SK-N-SH treated with all-trans-retinoic acid at 6 μM for 48 hours (cell line): ENCODE measurements around the gene CCSER1.

Experiments
- ATAC-seq: fragments of 200-7000 bp; cut with Tn5 transposase; 3 replicates; pipeline ENCODE4 v1.9.1; 2020; ENCODE audit warnings: mild to moderate bottlenecking, moderate library complexity
- ARNTL ChIP-seq: fragments of 450-650 bp; formaldehyde crosslinking; IDR thresholded peaks from 2 replicates; pipeline ENCODE4 v1.5.0; 2020; ENCODE audit warnings: low read depth, mild to moderate bottlenecking, moderate library complexity, borderline replicate concordance
- BACH2 ChIP-seq: fragments of 250-450 bp; sonication (Bioruptor Pico); IDR thresholded peaks from 2 replicates; pipeline ENCODE4 v1.9.0; 2021; ENCODE audit warnings: mild to moderate bottlenecking, borderline replicate concordance
- CSDC2 ChIP-seq: fragments of 250-450 bp; sonication (Bioruptor Pico); IDR thresholded peaks from 2 replicates; pipeline ENCODE4 v1.5.0; 2020; ENCODE audit warnings: mild to moderate bottlenecking, moderate library complexity
- ESRRG ChIP-seq: fragments of 250-450 bp; sonication (Bioruptor Pico); IDR thresholded peaks from 2 replicates; pipeline ENCODE4 v1.6.1; 2021; ENCODE audit warnings: mild to moderate bottlenecking
- GLIS3 ChIP-seq: fragments of 250-450 bp; sonication (Bioruptor Pico); IDR thresholded peaks from 2 replicates; pipeline ENCODE4 v1.5.0; 2020; ENCODE audit warnings: mild to moderate bottlenecking, moderate library complexity
- ISL1 ChIP-seq: fragments of 250-450 bp; sonication (Bioruptor Pico); IDR thresholded peaks from 2 replicates; pipeline ENCODE4 v2.1.2; 2022; ENCODE audit warnings: mild to moderate bottlenecking, moderate library complexity
- OSR1 ChIP-seq: fragments of 250-450 bp; sonication (Bioruptor Pico); IDR thresholded peaks from 2 replicates; pipeline ENCODE4 v1.8.0; 2022; ENCODE audit warnings: moderate library complexity, mild to moderate bottlenecking, inconsistent platforms
- RARB ChIP-seq: fragments of 250-450 bp; sonication (Bioruptor Pico); IDR thresholded peaks from 2 replicates; pipeline ENCODE4 v1.8.0; 2021; ENCODE audit warnings: mild to moderate bottlenecking, moderate library complexity
- SNAI2 ChIP-seq: fragments of 250-450 bp; sonication (Bioruptor Pico); IDR thresholded peaks from 2 replicates; pipeline ENCODE4 v1.5.0; 2020; ENCODE audit warnings: mild to moderate bottlenecking, moderate library complexity
- TCF4 ChIP-seq: fragments of 250-450 bp; sonication (Bioruptor Pico); IDR thresholded peaks from 2 replicates; pipeline ENCODE4 v1.8.0; 2021; ENCODE audit warnings: mild to moderate bottlenecking, moderate library complexity, borderline replicate concordance
- TOX ChIP-seq: fragments of 250-450 bp; sonication (Bioruptor Pico); IDR thresholded peaks from 2 replicates; pipeline ENCODE4 v1.8.0; 2021; ENCODE audit warnings: mild to moderate bottlenecking, moderate library complexity, borderline replicate concordance
- ZC3H10 ChIP-seq: fragments of 250-450 bp; sonication (Bioruptor Pico); IDR thresholded peaks from 2 replicates; pipeline ENCODE4 v1.5.1; 2021; ENCODE audit warnings: mild to moderate bottlenecking, moderate library complexity
- ZFP3 ChIP-seq: fragments of 250-450 bp; sonication (Bioruptor Pico); IDR thresholded peaks from 2 replicates; pipeline ENCODE4 v1.5.0; 2020; ENCODE audit warnings: mild to moderate bottlenecking, moderate library complexity
- ZFP30 ChIP-seq: fragments of 450-650 bp; formaldehyde crosslinking; IDR thresholded peaks from 2 replicates; pipeline ENCODE4 v1.5.0; 2022; ENCODE audit warnings: mild to moderate bottlenecking, moderate library complexity
- ZNF565 ChIP-seq: fragments of 450-650 bp; formaldehyde crosslinking; conservative IDR thresholded peaks from 2 replicates; pipeline ENCODE4 v1.5.0; 2020; ENCODE audit warnings: low read depth, mild to moderate bottlenecking, moderate library complexity
- ZNF70 ChIP-seq: fragments of 450-650 bp; formaldehyde crosslinking; IDR thresholded peaks from 2 replicates; pipeline ENCODE4 v1.5.0; 2020; ENCODE audit warnings: mild to moderate bottlenecking, moderate library complexity
- ZNF8 ChIP-seq: fragments of 450-650 bp; formaldehyde crosslinking; IDR thresholded peaks from 2 replicates; pipeline ENCODE4 v1.5.0; 2020; ENCODE audit warnings: mild to moderate bottlenecking, moderate library complexity
- TF ChIP-seq, protein P1 (sequence below): fragments of 250-450 bp; sonication (Bioruptor Pico); IDR thresholded peaks from 2 replicates; pipeline ENCODE4 v1.5.1; 2021; ENCODE audit warnings: mild to moderate bottlenecking, moderate library complexity
- TF ChIP-seq, protein P2 (sequence below): fragments of 250-450 bp; sonication (Bioruptor Pico); IDR thresholded peaks from 2 replicates; pipeline ENCODE4 v1.8.0; 2020; ENCODE audit warnings: mild to moderate bottlenecking, moderate library complexity, borderline replicate concordance
- TF ChIP-seq, protein P3 (sequence below): fragments of 250-450 bp; sonication (Bioruptor Pico); IDR thresholded peaks from 2 replicates; pipeline ENCODE4 v1.5.0; 2020; ENCODE audit warnings: mild to moderate bottlenecking, moderate library complexity
- TF ChIP-seq, protein P4 (sequence below): fragments of 250-450 bp; sonication (Bioruptor Pico); IDR thresholded peaks from 2 replicates; pipeline ENCODE4 v1.5.1; 2020; ENCODE audit warnings: low read depth, mild to moderate bottlenecking, moderate library complexity
- TF ChIP-seq, protein P5 (sequence below): fragments of 250-450 bp; sonication (Bioruptor Pico); IDR thresholded peaks from 2 replicates; pipeline ENCODE4 v1.8.0; 2021; ENCODE audit warnings: low read depth, mild to moderate bottlenecking, moderate library complexity, borderline replicate concordance

The CCSER1 gene

DNA sequence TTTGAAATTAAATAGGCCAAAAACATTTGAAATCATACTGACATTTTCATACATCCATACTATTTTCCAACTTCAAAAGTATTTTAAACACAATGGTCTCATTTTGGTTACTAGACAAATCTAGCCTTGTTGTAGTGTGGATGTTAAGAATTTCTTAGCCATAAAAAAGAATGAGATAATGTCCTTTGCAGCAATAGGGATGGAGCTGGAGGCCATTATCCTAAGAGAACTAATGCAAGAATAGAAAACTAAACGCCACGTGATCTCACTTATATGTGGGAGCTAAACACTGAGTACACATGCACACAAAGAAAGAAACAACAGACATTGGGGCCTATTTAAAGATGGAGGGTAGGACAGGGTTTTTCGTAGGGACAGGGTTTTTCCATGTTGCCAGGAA lies 153.8 kb downstream of the CCSER1 start:
- ATAC-seq, result no peak
- TF ChIP-seq RARB (CRISPR knock-in tag), result no peak
- no peak for TF ChIP-seq ZNF8 (CRISPR knock-in tag)
- no peak for TF ChIP-seq BACH2 (CRISPR knock-in tag)
- no peak for TF ChIP-seq ESRRG (CRISPR knock-in tag)
- no peak for TF ChIP-seq ZC3H10

DNA sequence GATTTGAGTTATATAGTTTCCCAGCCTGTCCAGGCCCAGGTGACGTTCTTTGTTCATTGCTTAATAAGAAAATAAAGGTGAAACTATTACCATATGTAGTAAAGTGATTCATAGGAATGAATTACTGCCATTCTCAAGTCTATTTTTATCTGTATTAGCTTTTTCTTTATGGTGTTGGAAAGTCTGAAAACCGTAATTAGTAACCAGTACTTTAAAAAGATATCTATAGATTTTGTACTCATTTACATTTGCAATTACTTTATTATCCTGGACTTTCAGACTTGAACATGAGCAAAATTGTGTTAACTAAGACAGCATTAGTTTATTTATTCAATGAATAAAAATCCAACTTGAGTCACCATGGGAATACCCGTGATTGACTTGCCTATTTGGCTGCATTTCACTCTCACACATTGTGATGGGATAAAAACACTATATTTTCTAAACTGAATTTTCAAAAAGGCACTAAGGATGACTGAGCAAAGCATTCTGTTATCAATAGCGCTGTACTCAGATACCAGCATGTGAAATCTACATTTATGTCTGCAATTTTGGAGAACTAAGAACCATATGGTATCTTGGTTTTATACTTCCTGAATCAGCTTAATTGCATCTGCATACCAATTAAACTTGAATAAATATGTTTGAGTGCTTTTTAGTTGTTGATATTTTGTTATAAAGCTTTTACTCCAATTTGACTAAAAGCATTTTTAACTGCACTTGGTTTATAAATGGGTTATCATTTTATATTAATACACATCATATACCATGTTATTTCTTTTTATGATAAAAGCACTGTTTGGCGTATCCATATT lies 154.6 kb downstream of the CCSER1 start:
- no peak for ATAC-seq
- TF ChIP-seq OSR1 (CRISPR knock-in tag) (no peak), ZNF565 (CRISPR knock-in tag) (no peak), ZNF70 (CRISPR knock-in tag) (no peak), TCF4 (CRISPR knock-in tag) (peak; percentile 63; the same call in 1 of the 2 replicates), ZFP30 (CRISPR knock-in tag) (no peak)
- TF ChIP-seq, protein P1, sequence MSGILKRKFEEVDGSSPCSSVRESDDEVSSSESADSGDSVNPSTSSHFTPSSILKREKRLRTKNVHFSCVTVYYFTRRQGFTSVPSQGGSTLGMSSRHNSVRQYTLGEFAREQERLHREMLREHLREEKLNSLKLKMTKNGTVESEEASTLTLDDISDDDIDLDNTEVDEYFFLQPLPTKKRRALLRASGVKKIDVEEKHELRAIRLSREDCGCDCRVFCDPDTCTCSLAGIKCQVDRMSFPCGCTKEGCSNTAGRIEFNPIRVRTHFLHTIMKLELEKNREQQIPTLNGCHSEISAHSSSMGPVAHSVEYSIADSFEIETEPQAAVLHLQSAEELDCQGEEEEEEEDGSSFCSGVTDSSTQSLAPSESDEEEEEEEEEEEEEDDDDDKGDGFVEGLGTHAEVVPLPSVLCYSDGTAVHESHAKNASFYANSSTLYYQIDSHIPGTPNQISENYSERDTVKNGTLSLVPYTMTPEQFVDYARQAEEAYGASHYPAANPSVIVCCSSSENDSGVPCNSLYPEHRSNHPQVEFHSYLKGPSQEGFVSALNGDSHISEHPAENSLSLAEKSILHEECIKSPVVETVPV (CRISPR knock-in tag), result peak; percentile 74; the same call in 1 of the 2 replicates
- TF ChIP-seq, protein P2, sequence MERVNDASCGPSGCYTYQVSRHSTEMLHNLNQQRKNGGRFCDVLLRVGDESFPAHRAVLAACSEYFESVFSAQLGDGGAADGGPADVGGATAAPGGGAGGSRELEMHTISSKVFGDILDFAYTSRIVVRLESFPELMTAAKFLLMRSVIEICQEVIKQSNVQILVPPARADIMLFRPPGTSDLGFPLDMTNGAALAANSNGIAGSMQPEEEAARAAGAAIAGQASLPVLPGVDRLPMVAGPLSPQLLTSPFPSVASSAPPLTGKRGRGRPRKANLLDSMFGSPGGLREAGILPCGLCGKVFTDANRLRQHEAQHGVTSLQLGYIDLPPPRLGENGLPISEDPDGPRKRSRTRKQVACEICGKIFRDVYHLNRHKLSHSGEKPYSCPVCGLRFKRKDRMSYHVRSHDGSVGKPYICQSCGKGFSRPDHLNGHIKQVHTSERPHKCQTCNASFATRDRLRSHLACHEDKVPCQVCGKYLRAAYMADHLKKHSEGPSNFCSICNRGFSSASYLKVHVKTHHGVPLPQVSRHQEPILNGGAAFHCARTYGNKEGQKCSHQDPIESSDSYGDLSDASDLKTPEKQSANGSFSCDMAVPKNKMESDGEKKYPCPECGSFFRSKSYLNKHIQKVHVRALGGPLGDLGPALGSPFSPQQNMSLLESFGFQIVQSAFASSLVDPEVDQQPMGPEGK (CRISPR knock-in tag), result no peak
- TF ChIP-seq, protein P3, sequence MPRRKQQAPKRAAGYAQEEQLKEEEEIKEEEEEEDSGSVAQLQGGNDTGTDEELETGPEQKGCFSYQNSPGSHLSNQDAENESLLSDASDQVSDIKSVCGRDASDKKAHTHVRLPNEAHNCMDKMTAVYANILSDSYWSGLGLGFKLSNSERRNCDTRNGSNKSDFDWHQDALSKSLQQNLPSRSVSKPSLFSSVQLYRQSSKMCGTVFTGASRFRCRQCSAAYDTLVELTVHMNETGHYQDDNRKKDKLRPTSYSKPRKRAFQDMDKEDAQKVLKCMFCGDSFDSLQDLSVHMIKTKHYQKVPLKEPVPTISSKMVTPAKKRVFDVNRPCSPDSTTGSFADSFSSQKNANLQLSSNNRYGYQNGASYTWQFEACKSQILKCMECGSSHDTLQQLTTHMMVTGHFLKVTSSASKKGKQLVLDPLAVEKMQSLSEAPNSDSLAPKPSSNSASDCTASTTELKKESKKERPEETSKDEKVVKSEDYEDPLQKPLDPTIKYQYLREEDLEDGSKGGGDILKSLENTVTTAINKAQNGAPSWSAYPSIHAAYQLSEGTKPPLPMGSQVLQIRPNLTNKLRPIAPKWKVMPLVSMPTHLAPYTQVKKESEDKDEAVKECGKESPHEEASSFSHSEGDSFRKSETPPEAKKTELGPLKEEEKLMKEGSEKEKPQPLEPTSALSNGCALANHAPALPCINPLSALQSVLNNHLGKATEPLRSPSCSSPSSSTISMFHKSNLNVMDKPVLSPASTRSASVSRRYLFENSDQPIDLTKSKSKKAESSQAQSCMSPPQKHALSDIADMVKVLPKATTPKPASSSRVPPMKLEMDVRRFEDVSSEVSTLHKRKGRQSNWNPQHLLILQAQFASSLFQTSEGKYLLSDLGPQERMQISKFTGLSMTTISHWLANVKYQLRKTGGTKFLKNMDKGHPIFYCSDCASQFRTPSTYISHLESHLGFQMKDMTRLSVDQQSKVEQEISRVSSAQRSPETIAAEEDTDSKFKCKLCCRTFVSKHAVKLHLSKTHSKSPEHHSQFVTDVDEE, result peak; percentile 53; the same call in 1 of the 2 replicates

DNA sequence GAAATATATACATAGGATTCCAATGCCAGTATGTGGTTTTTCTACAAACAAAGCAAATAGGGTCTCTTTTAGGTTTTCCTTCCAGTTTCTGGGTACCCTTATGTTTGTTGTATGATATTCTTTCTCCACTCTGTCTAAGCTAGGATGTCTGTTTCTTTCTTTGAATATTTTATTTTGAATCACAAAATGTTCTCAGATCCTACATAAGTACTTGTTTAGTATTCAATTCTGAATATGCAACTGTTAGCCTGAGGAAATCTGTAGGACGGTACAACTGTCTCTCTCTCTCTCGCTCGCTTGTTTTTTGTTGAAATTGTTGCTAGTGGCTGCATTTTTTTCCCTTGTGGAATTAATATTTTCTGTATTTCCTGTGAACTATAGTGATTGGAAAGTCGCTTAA lies 163.2 kb downstream of the CCSER1 start:
- TF ChIP-seq ZFP30 (CRISPR knock-in tag) (no peak), SNAI2 (CRISPR knock-in tag) (no peak), ARNTL (CRISPR knock-in tag) (no peak), GLIS3 (CRISPR knock-in tag) (no peak), TOX (CRISPR knock-in tag) (no peak), TCF4 (CRISPR knock-in tag) (no peak), ZFP3 (CRISPR knock-in tag) (no peak), ZNF565 (CRISPR knock-in tag) (no peak), BACH2 (CRISPR knock-in tag) (no peak), ISL1 (CRISPR knock-in tag) (no peak), RARB (CRISPR knock-in tag) (no peak), ZNF8 (CRISPR knock-in tag) (no peak), CSDC2 (CRISPR knock-in tag) (no peak), ZNF70 (CRISPR knock-in tag) (no peak), ESRRG (CRISPR knock-in tag) (no peak)
- TF ChIP-seq, protein P4, sequence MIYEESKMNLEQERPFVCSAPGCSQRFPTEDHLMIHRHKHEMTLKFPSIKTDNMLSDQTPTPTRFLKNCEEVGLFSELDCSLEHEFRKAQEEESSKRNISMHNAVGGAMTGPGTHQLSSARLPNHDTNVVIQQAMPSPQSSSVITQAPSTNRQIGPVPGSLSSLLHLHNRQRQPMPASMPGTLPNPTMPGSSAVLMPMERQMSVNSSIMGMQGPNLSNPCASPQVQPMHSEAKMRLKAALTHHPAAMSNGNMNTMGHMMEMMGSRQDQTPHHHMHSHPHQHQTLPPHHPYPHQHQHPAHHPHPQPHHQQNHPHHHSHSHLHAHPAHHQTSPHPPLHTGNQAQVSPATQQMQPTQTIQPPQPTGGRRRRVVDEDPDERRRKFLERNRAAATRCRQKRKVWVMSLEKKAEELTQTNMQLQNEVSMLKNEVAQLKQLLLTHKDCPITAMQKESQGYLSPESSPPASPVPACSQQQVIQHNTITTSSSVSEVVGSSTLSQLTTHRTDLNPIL, result no peak
- TF ChIP-seq, protein P5, sequence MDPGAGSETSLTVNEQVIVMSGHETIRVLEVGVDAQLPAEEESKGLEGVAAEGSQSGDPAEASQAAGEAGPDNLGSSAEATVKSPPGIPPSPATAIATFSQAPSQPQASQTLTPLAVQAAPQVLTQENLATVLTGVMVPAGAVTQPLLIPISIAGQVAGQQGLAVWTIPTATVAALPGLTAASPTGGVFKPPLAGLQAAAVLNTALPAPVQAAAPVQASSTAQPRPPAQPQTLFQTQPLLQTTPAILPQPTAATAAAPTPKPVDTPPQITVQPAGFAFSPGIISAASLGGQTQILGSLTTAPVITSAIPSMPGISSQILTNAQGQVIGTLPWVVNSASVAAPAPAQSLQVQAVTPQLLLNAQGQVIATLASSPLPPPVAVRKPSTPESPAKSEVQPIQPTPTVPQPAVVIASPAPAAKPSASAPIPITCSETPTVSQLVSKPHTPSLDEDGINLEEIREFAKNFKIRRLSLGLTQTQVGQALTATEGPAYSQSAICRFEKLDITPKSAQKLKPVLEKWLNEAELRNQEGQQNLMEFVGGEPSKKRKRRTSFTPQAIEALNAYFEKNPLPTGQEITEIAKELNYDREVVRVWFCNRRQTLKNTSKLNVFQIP (CRISPR knock-in tag), result no peak
- TF ChIP-seq, protein P3, result no peak
- TF ChIP-seq, protein P1 (CRISPR knock-in tag), result no peak
- no peak for ATAC-seq
